Embryonic facial prominence (tissue), 1 donor: ENCODE data around the gene MFSD12.

Source experiments
- DNase-seq: peaks from one replicate; pipeline ENCODE4 v3.0.0-alpha.2; 2016; ENCODE audit errors: extremely low spot score

Gene MFSD12

GRCh38 chr19:3555653-3556422 lies 1.5 kb downstream of the MFSD12 start:
- no peak for DNase-seq

- no peak for DNase-seq
Observed at GRCh38 chr19:3554254-3555083, 2.9 kb downstream of the MFSD12 start.

- no peak for DNase-seq
Observed at GRCh38 chr19:3551792-3552095, 5.6 kb downstream of the MFSD12 start.

- DNase-seq: no peak
Observed at GRCh38 chr19:3550947-3551791, 6.2 kb downstream of the MFSD12 start.

GRCh38 chr19:3549816-3550215 lies 7.6 kb downstream of the MFSD12 start:
- no peak for DNase-seq

GRCh38 chr19:3548606-3549005 lies 8.8 kb downstream of the MFSD12 start:
- no peak for DNase-seq

GRCh38 chr19:3547767-3548282 lies 9.6 kb downstream of the MFSD12 start:
- DNase-seq: no peak

- DNase-seq: no peak
Observed at GRCh38 chr19:3547301-3547731, 10.1 kb downstream of the MFSD12 start.

- no peak for DNase-seq
Observed at GRCh38 chr19:3546119-3546518, 11.3 kb downstream of the MFSD12 start.

GRCh38 chr19:3545669-3546034 lies 11.7 kb downstream of the MFSD12 start:
- no peak for DNase-seq

GRCh38 chr19:3544742-3545668 lies 12.4 kb downstream of the MFSD12 start:
- DNase-seq: no peak

GRCh38 chr19:3544058-3544376 lies 13.4 kb downstream of the MFSD12 start:
- DNase-seq: no peak

GRCh38 chr19:3543150-3544057 lies 14.0 kb downstream of the MFSD12 start:
- no peak for DNase-seq

- no peak for DNase-seq
Observed at GRCh38 chr19:3539756-3540118, 17.6 kb downstream of the MFSD12 start.

GRCh38 chr19:3538965-3539755 lies 18.2 kb downstream of the MFSD12 start, which contains the start of gene TEKTIP1:
TEKTIP1 (plus strand) TSS chr19:3539174; CDS start chr19:3539178, 4 bp downstream.
- DNase-seq: no peak

GRCh38 chr19:3538258-3538929 lies 19.0 kb downstream of the MFSD12 start:
- no peak for DNase-seq

- DNase-seq: no peak
Observed at GRCh38 chr19:3537438-3538240, 19.7 kb downstream of the MFSD12 start.

GRCh38 chr19:3537101-3537437 lies 20.3 kb downstream of the MFSD12 start:
- no peak for DNase-seq
